IMR-90 (cell line): ENCODE measurements around the gene MTMR3. TPM values are rescaled to one million over a fixed set of nuclear protein-coding genes. Genes with fewer than 3 reads are reported as not detected.

ENCODE experiments used
- ATAC-seq: fragments of 200-7000 bp; cut with Tn5 transposase; 2 replicates; pipeline ENCODE4 v1.9.1; 2020; ENCODE audit warnings: low read depth, mild to moderate bottlenecking, moderate library complexity
- BruUV-seq: library from RNA; stranded (reverse); fragments of 400-500 nt; replicated peaks from 2 replicates; lab custom pipeline; 2021; lab: Mats Ljungman, UMichigan
- CTCF ChIA-PET: fragments of 300-600 bp; formaldehyde crosslinking; extraction: SDS; loops from one replicate; lab custom pipeline; 2021; ENCODE audit warnings: antibody characterized with exemption; lab: Yijun Ruan, JAX
- POLR2A ChIA-PET: fragments of 300-600 bp; sonication (Branson Sonifier 250); formaldehyde crosslinking; loops from one replicate; lab custom pipeline; 2022; ENCODE audit warnings: antibody characterized with exemption; ENCODE audit not compliant: unreplicated experiment; lab: Charles Lee
- DNase-seq: peaks from one replicate; pipeline ENCODE4 v3.0.0; 2013
- H2AFZ ChIP-seq: replicated peaks from 2 replicates; pipeline ENCODE3; 2013; ENCODE audit warnings: low read length, mild to moderate bottlenecking; ENCODE audit not compliant: poor library complexity
- H2AK5ac ChIP-seq: 2 replicates; pipeline ENCODE4 v1.6.1; 2013; ENCODE audit warnings: low read depth, low read length, inconsistent platforms
- H2AK9ac ChIP-seq: replicated peaks from 2 replicates; pipeline ENCODE3; 2013; ENCODE audit warnings: mild to moderate bottlenecking, low read depth, low read length, moderate library complexity; ENCODE audit not compliant: poor library complexity
- H2BK120ac ChIP-seq: 2 replicates; pipeline ENCODE4 v1.6.1; 2013; ENCODE audit warnings: low read depth, low read length, inconsistent platforms
- H2BK15ac ChIP-seq: 3 replicates; pipeline ENCODE4 v1.6.1; 2013; ENCODE audit warnings: low read depth, low read length, inconsistent platforms
- H2BK20ac ChIP-seq: 2 replicates; pipeline ENCODE4 v1.6.1; 2013; ENCODE audit warnings: low read depth, mild to moderate bottlenecking, inconsistent platforms, low read length, moderate library complexity
- H2BK5ac ChIP-seq: 2 replicates; pipeline ENCODE4 v1.6.1; 2013; ENCODE audit warnings: mild to moderate bottlenecking, low read depth, low read length, inconsistent platforms; ENCODE audit not compliant: poor library complexity, severe bottlenecking
- H3K14ac ChIP-seq: replicated peaks from 2 replicates; pipeline ENCODE4 v1.6.1; 2013; ENCODE audit warnings: low read depth, low read length, inconsistent platforms
- H3K18ac ChIP-seq: 2 replicates; pipeline ENCODE4 v1.6.1; 2013; ENCODE audit warnings: low read depth, low read length, control low read depth
- H3K23ac ChIP-seq: 2 replicates; pipeline ENCODE4 v1.6.1; 2013; ENCODE audit warnings: low read depth, low read length, inconsistent platforms
- H3K27ac ChIP-seq: 2 replicates; pipeline ENCODE4 v1.5.1; 2013; ENCODE audit warnings: mild to moderate bottlenecking, control low read depth, low read length; ENCODE audit not compliant: insufficient read depth
- H3K27me3 ChIP-seq: 2 replicates; pipeline ENCODE4 v1.6.1; 2013; ENCODE audit warnings: low read length; ENCODE audit not compliant: control insufficient read depth, insufficient read depth
- H3K36me3 ChIP-seq: 2 replicates; pipeline ENCODE4 v1.6.1; 2013; ENCODE audit warnings: low read length, mixed read lengths; ENCODE audit not compliant: control insufficient read depth, insufficient read depth
- H3K4ac ChIP-seq: 2 replicates; pipeline ENCODE4 v1.6.1; 2013; ENCODE audit warnings: low read depth, low read length, inconsistent platforms
- H3K4me1 ChIP-seq: 2 replicates; pipeline ENCODE4 v1.6.1; 2013; ENCODE audit warnings: low read length, mixed read lengths; ENCODE audit not compliant: control insufficient read depth, insufficient read depth
- H3K4me2 ChIP-seq: 2 replicates; pipeline ENCODE4 v1.6.1; 2013; ENCODE audit warnings: low read depth, mild to moderate bottlenecking, control low read depth, low read length, moderate library complexity
- H3K4me3 ChIP-seq: 2 replicates; pipeline ENCODE4 v1.5.1; 2013; ENCODE audit warnings: low read depth, mild to moderate bottlenecking, control low read depth, low read length, moderate library complexity; ENCODE audit not compliant: insufficient read depth
- H3K56ac ChIP-seq: 2 replicates; pipeline ENCODE4 v1.6.1; 2013; ENCODE audit warnings: low read length, inconsistent platforms; ENCODE audit not compliant: insufficient read depth; ENCODE audit errors: extremely low read depth
- H3K79me1 ChIP-seq, 2 experiments: 2 replicates each; pipeline ENCODE4 v1.6.1; 2013; ENCODE audit warnings: low read length in 2 of 2, inconsistent platforms in 1 of 2, low read depth in 1 of 2
- H3K9ac ChIP-seq: 2 replicates; pipeline ENCODE4 v1.6.1; 2013; ENCODE audit warnings: low read depth, low read length, control low read depth
- H3K9me1 ChIP-seq: 2 replicates; pipeline ENCODE4 v1.6.1; 2013; ENCODE audit warnings: low read length, inconsistent platforms; ENCODE audit not compliant: insufficient read depth
- H3K9me3 ChIP-seq: 2 replicates; pipeline ENCODE4 v1.6.1; 2013; ENCODE audit warnings: low read length; ENCODE audit not compliant: control insufficient read depth, insufficient read depth
- H4K20me1 ChIP-seq: 2 replicates; pipeline ENCODE4 v1.6.1; 2013; ENCODE audit warnings: low read length, inconsistent platforms; ENCODE audit not compliant: insufficient read depth
- H4K5ac ChIP-seq: 2 replicates; pipeline ENCODE4 v1.6.1; 2013; ENCODE audit warnings: mild to moderate bottlenecking, low read depth, low read length, control low read depth
- H4K8ac ChIP-seq, 2 experiments: 2 replicates each; pipeline ENCODE4 v1.6.1; 2013; ENCODE audit warnings: low read depth in 2 of 2, low read length in 2 of 2, control low read depth in 1 of 2, inconsistent platforms in 1 of 2
- H4K91ac ChIP-seq: 2 replicates; pipeline ENCODE4 v1.6.1; 2013; ENCODE audit warnings: low read depth, low read length, inconsistent platforms; ENCODE audit not compliant: insufficient read depth
- BHLHE40 ChIP-seq: fragments of 150-350 bp; IDR thresholded peaks from 2 replicates; pipeline ENCODE4 v1.6.1; 2016; ENCODE audit warnings: mild to moderate bottlenecking, low read depth, low read length
- FOS ChIP-seq: fragments of 150-350 bp; IDR thresholded peaks from 2 replicates; pipeline ENCODE4 v1.6.1; 2016; ENCODE audit warnings: low read depth, low read length
- SMC3 ChIP-seq: fragments of 150-350 bp; IDR thresholded peaks from 2 replicates; pipeline ENCODE4 v1.6.1; 2016; ENCODE audit warnings: low read depth, mild to moderate bottlenecking, antibody characterized with exemption, low read length, moderate library complexity
- WGBS, 2 experiments: methylation state at CpG; one replicate each; pipeline versions ENCODE4 v1.1.5 to v1.1.7; 2013; ENCODE audit warnings: missing lambda C conversion rate in 2 of 2; ENCODE audit not compliant: insufficient read length in 1 of 2; ENCODE audit errors: extremely low coverage in 2 of 2; 5-methylcytosine and 5-hydroxymethylcytosine counted together
- dilution Hi-C: fragments of 300-500 bp; cut with HindIII; formaldehyde crosslinking; loops from one replicate; pipeline ENCODE4 v1.14.3; 2018; ENCODE audit warnings: low sequenced_read_pairs; ENCODE audit not compliant: unreplicated experiment
- in situ Hi-C: fragments of 300-500 bp; cut with MboI; formaldehyde crosslinking; loops from 3 replicates; pipeline ENCODE4 v1.14.3; 2019; ENCODE audit warnings: low sequenced_read_pairs, inconsistent platforms, mixed read lengths
- intact Hi-C: fragments of 100-400 bp; cut with micrococcal nuclease; formaldehyde crosslinking; loops from 2 replicates; pipeline ENCODE4 v1.10.0; 2022
- polyA plus RNA-seq, 3 experiments: library from polyadenylated mRNA; depleted of rRNA; stranded (reverse); fragments of >200 nt; gene quantifications; 2 replicates each; pipeline ENCODE4 v1.2.3, GENCODE V29; 2012; ENCODE audit warnings: low replicate concordance in 1 of 3
- total RNA-seq: library from RNA; depleted of rRNA; stranded (reverse); fragments of >200 nt; gene quantifications from 2 replicates; pipeline ENCODE4 v1.2.3, GENCODE V29; 2012

Gene MTMR3
- total and polyA plus RNA-seq, 2 of the 4 experiments (the other 2 are of a cell fraction): 21.3 to 29.4 TPM

GRCh38 chr22:30010789-30011405, 127.9 kb downstream of the MTMR3 start:
- Histone ChIP-seq H2AK9ac (no peak overlapping the region), H3K14ac (no peak overlapping the region), H2BK120ac (peak overlapping the region; percentile 36), H2BK20ac (peak overlapping the region; percentile 27; the same call in 1 of the 2 replicates), H3K23ac (peak overlapping the region; percentile 22; the same call in 1 of the 2 replicates), H2BK15ac (no peak overlapping the region; the same call in 2 of the 3 replicates), H3K4ac (peak overlapping the region; percentile 59), H3K4me2 (no peak overlapping the region), H3K9ac (no peak overlapping the region), H4K91ac (no peak overlapping the region; the same call in 1 of the 2 replicates), H3K9me1 (peaks cover 22% of the 10 kb centered on the region), H3K27ac (peak overlapping the region; percentile 54; the same call in 1 of the 2 replicates), H3K79me1 (peaks cover 0 to 20% of the 10 kb centered on the region in 2 experiments; a peak in 3 of 4 replicates), H2AK5ac (peak overlapping the region; percentile 5; the same call in 1 of the 2 replicates), H3K56ac (no peak overlapping the region), H4K8ac (peak overlapping the region in 1 of 2 experiments; percentile 70; a peak in 1 of 4 replicates), H3K4me3 (no peak overlapping the region), H3K18ac (peak overlapping the region; percentile 30; the same call in 1 of the 2 replicates), H3K27me3 (no peaks in the 10 kb centered on the region), H3K36me3 (peaks cover 33% of the 10 kb centered on the region), H3K9me3 (no peaks in the 10 kb centered on the region), H4K5ac (0 out of 2 replicates have a peak overlapping the region, but pooled peaks have one; percentile 20), H3K4me1 (peaks cover 9% of the 10 kb centered on the region), H4K20me1 (peaks cover 6% of the 10 kb centered on the region; the same call in 1 of the 2 replicates), H2BK5ac (peak overlapping the region; percentile 42), H2AFZ (no peak overlapping the region)
- peak; percentile 77 for DNase-seq
- no TSS peak for BruUV-seq
- 0% methylated on average over 1 of the region's 2 CpGs; no CpG with 5 or more reads in 1 of the 2 experiments for WGBS, 2 experiments
- POLR2A ChIA-PET: no interaction called here
- intact Hi-C loops: no loop called here
- in situ Hi-C loops: no loop called here
- no peak for TF ChIP-seq BHLHE40
- no peak for TF ChIP-seq SMC3
- no peak for TF ChIP-seq FOS
- peak; percentile 74 for ATAC-seq
- dilution Hi-C loops: no loop called here
- CTCF ChIA-PET: interaction anchor here (0.8 kb wide), 1 partner anchor 78 kb away, joined by 3 read pairs; no protein-coding TSS in a partner anchor
